Vein endothelial cell (primary cell): ENCODE results near the gene IGFN1. TPM values are rescaled to one million over a fixed set of nuclear protein-coding genes. Genes with fewer than 3 reads are reported as not detected.

Experiments
- total RNA-seq: library from RNA; depleted of rRNA; stranded (reverse); fragments of >200 nt; gene quantifications from 2 replicates; pipeline ENCODE4 v1.2.3, GENCODE V29; 2012

IGFN1 gene
- total RNA-seq: not detected in 2 replicates

GRCh38 chr1:201190624-201191051 is at the start of gene IGFN1:
Gene IGFN1, plus strand, starts transcription at chr1:201190824. Its CDS starts 2,470 bp downstream, at chr1:201193294.

GRCh38 chr1:201154389-201155165 is 36.0 kb upstream of the IGFN1 start, which contains the start of gene TMEM9:
Gene TMEM9, minus strand, starts transcription at chr1:201154474. Its CDS starts 551 bp downstream, at chr1:201153923.

Other genes with a start within 250 kb of the IGFN1 start
- gene KIF21B, start 167.1 kb upstream of the IGFN1 start, total RNA-seq: 4.6 and 5.2 TPM in 2 replicates
- gene CACNA1S, start 78.4 kb upstream of the IGFN1 start, total RNA-seq: not detected in 2 replicates
- gene ASCL5, start 63.6 kb upstream of the IGFN1 start, total RNA-seq: not detected in 2 replicates
- 32.7 and 46.7 TPM in 2 replicates for gene TMEM9, start 36.4 kb upstream of the IGFN1 start, total RNA-seq
- gene PKP1, start 92.7 kb downstream of the IGFN1 start, total RNA-seq: under 0.01 and 0.10 TPM in 2 replicates
- gene TNNT2, start 186.9 kb downstream of the IGFN1 start, total RNA-seq: not detected in 2 replicates
- gene LAD1, start 208.5 kb downstream of the IGFN1 start, total RNA-seq: not detected in 2 replicates
- gene TNNI1, start 230.9 kb downstream of the IGFN1 start, total RNA-seq: not detected in 2 replicates